Measurements from ENCODE around the gene TNXB. TPM values are rescaled to one million over a fixed set of nuclear protein-coding genes. Genes with fewer than 3 reads are reported as not detected.

Gene TNXB
- polyA plus RNA-seq, 1 donor from 2014 or later: 3.3 TPM

GRCh38 chr6:32074996-32075532 is 34.1 kb downstream of the TNXB start:
- Histone ChIP-seq H3K9me3 (ENCODE audit: low read length) (no peaks in the 10 kb centered on the region), H2AFZ (ENCODE audit: low read depth, low read length) (no peak overlapping the region)
- TF ChIP-seq RAD21 (conservative IDR thresholded peaks at IDR 0.05) (no peak), SMC3 (conservative IDR thresholded peaks at IDR 0.05; ENCODE audit: poor library complexity) (no peak), POLR2AphosphoS5 (IDR thresholded peaks at IDR 0.05) (no peak), REST (IDR thresholded peaks at IDR 0.05; ENCODE audit: borderline replicate concordance) (no peak), EZH2 (IDR thresholded peaks at IDR 0.05; ENCODE audit: borderline replicate concordance, insufficient read depth, low read length, poor library complexity, severe bottlenecking) (no peak), MXI1 (conservative IDR thresholded peaks at IDR 0.05; ENCODE audit: poor library complexity, severe bottlenecking) (no peak), EP300 (conservative IDR thresholded peaks at IDR 0.05; ENCODE audit: poor library complexity, severe bottlenecking) (no peak), CTCF (IDR thresholded peaks at IDR 0.05; ENCODE audit: poor library complexity, severe bottlenecking) (no peak), TAF1 (IDR thresholded peaks at IDR 0.05; ENCODE audit: low read depth) (no peak)

GRCh38 chr6:32073613-32074012 is 35.5 kb downstream of the TNXB start:
- no peaks in the 10 kb centered on the region for H3K9me2 ChIP-seq (ENCODE audit: insufficient read depth, low read length)
- no peaks in the 10 kb centered on the region for H3K27me3 ChIP-seq (ENCODE audit: insufficient read depth, low read depth, low read length)
- H3K4me3 ChIP-seq (ENCODE audit: low read length): no peak overlapping the region
- H4K20me1 ChIP-seq (ENCODE audit: insufficient read depth): no peaks in the 10 kb centered on the region
- H3K4me2 ChIP-seq (ENCODE audit: low read length): no peak overlapping the region
- no peaks in the 10 kb centered on the region for H3K9me3 ChIP-seq (ENCODE audit: low read length)
- TF ChIP-seq RAD21 (conservative IDR thresholded peaks at IDR 0.05): no peak
- no peak for TF ChIP-seq POLR2AphosphoS5 (IDR thresholded peaks at IDR 0.05)
- TF ChIP-seq EP300 (conservative IDR thresholded peaks at IDR 0.05; ENCODE audit: poor library complexity, severe bottlenecking): no peak
- no peak for TF ChIP-seq EZH2 (IDR thresholded peaks at IDR 0.05; ENCODE audit: borderline replicate concordance, insufficient read depth, low read length, poor library complexity, severe bottlenecking)
- TF ChIP-seq REST (IDR thresholded peaks at IDR 0.05; ENCODE audit: borderline replicate concordance): no peak
- no peak for TF ChIP-seq SMC3 (conservative IDR thresholded peaks at IDR 0.05; ENCODE audit: poor library complexity)
- no peak for TF ChIP-seq TAF1 (IDR thresholded peaks at IDR 0.05; ENCODE audit: low read depth)
- TF ChIP-seq CTCF (IDR thresholded peaks at IDR 0.05; ENCODE audit: poor library complexity, severe bottlenecking): no peak
- H2AFZ ChIP-seq (ENCODE audit: low read depth, low read length): no peak overlapping the region
- no peak overlapping the region for H3K9ac ChIP-seq (ENCODE audit: low read length)
- no peaks in the 10 kb centered on the region for H3K79me2 ChIP-seq (replicated peaks; ENCODE audit: insufficient read depth, low read length)
- H3F3A ChIP-seq (ENCODE audit: insufficient read depth, low read length, poor library complexity, severe bottlenecking): no peaks in the 10 kb centered on the region
- H3K27ac ChIP-seq (ENCODE audit: low read length): no peak overlapping the region
- no peaks in the 10 kb centered on the region for H3K36me3 ChIP-seq (ENCODE audit: insufficient read depth, low read length)

More at GRCh38 chr6:32074996-32075532, 34.1 kb downstream of the TNXB start:
- no peaks in the 10 kb centered on the region for H4K20me1 ChIP-seq (ENCODE audit: insufficient read depth)
- no peaks in the 10 kb centered on the region for H3K79me2 ChIP-seq (replicated peaks; ENCODE audit: insufficient read depth, low read length)
- H3K4me2 ChIP-seq (ENCODE audit: low read length): no peak overlapping the region
- no peaks in the 10 kb centered on the region for H3K9me2 ChIP-seq (ENCODE audit: insufficient read depth, low read length)
- H3K9ac ChIP-seq (ENCODE audit: low read length): no peak overlapping the region
- H3K27me3 ChIP-seq (ENCODE audit: insufficient read depth, low read depth, low read length): no peaks in the 10 kb centered on the region
- no peaks in the 10 kb centered on the region for H3K36me3 ChIP-seq (ENCODE audit: insufficient read depth, low read length)
- H3K27ac ChIP-seq (ENCODE audit: low read length): no peak overlapping the region
- H3F3A ChIP-seq (ENCODE audit: insufficient read depth, low read length, poor library complexity, severe bottlenecking): no peaks in the 10 kb centered on the region
- H3K4me3 ChIP-seq (ENCODE audit: low read length): no peak overlapping the region

Data from neural cell (in vitro differentiated cells).